ENCODE measurements around the gene SLC15A3. TPM values are rescaled to one million over a fixed set of nuclear protein-coding genes. Genes with fewer than 3 reads are reported as not detected.
A peak's percentile ranks its signal among the peaks of the same experiment; 100 is the strongest.

The SLC15A3 gene
- total RNA-seq, 1 donor from 2014 or later: 66.3 TPM

DNA sequence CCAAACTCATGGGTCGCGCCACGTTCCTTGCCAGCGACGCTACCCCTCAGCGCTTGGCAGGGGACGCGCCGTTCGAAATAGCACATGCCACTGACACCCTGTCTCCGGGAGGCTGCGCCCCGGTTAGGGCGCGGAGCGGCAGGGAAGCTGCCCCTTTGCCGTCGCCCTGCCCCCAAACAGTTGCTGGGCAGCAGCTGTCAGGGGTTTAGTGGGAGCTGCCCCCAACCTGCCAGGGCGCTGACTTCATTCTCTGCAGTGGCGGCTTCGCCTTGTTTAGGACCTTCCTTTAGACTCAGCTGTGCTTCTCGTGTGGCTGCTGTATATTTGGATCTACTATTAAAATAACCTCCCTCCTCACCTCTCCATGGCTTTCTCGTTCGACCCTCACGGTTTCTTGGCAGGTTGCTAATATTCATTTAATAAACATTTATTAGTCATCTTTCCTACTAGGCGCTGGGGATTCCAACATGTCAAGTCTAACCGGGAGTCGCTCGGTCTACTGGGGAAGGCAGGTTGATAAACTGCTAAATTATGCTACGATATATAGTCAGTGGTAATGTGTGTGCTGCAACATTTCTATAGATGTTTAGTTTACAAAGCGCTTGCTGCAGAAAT is 37.2 kb downstream of the SLC15A3 start:
- Histone ChIP-seq H3K27me3 (ENCODE audit: insufficient read depth, low read length) (peaks cover 6% of the 10 kb centered on the region), H3K4me3 (ENCODE audit: insufficient read depth, low read depth, low read length) (peak overlapping the region; percentile 66), H4K20me1 (ENCODE audit: insufficient read depth, low read length) (peaks cover 22% of the 10 kb centered on the region), H3K4me1 (ENCODE audit: insufficient read depth, low read length) (peaks cover 36% of the 10 kb centered on the region), H3K9ac (ENCODE audit: low read length) (peak overlapping the region; percentile 81), H3K9me3 (ENCODE audit: insufficient read depth, low read depth, low read length) (no peaks in the 10 kb centered on the region), H2AFZ (ENCODE audit: low read depth, low read length) (peak overlapping the region; percentile 82), H3K27ac (ENCODE audit: low read depth, low read length) (peak overlapping the region; percentile 84), H3K4me2 (ENCODE audit: low read length) (peak overlapping the region; percentile 86), H3K79me2 (ENCODE audit: insufficient read depth, low read length) (peaks cover 53% of the 10 kb centered on the region), H3K36me3 (ENCODE audit: insufficient read depth, low read length) (no peaks in the 10 kb centered on the region)
- peak; percentile 22 for DNase-seq (ENCODE audit: low read depth)
- Mint-ChIP-seq H3K9me3 (ENCODE audit: unreplicated experiment) (peaks cover 4% of the 10 kb centered on the region), H3K4me1 (ENCODE audit: low read depth, unreplicated experiment) (peaks cover 16% of the 10 kb centered on the region), H3K36me3 (ENCODE audit: low read depth, unreplicated experiment) (peaks cover 5% of the 10 kb centered on the region), H3K27me3 (ENCODE audit: low read depth, unreplicated experiment) (peaks cover 14% of the 10 kb centered on the region), H3K27ac (ENCODE audit: unreplicated experiment) (peak overlapping the region; percentile 88), H3K4me3 (ENCODE audit: unreplicated experiment) (peak overlapping the region; percentile 95)
- no peak for FAIRE-seq
- TF ChIP-seq, protein P1, sequence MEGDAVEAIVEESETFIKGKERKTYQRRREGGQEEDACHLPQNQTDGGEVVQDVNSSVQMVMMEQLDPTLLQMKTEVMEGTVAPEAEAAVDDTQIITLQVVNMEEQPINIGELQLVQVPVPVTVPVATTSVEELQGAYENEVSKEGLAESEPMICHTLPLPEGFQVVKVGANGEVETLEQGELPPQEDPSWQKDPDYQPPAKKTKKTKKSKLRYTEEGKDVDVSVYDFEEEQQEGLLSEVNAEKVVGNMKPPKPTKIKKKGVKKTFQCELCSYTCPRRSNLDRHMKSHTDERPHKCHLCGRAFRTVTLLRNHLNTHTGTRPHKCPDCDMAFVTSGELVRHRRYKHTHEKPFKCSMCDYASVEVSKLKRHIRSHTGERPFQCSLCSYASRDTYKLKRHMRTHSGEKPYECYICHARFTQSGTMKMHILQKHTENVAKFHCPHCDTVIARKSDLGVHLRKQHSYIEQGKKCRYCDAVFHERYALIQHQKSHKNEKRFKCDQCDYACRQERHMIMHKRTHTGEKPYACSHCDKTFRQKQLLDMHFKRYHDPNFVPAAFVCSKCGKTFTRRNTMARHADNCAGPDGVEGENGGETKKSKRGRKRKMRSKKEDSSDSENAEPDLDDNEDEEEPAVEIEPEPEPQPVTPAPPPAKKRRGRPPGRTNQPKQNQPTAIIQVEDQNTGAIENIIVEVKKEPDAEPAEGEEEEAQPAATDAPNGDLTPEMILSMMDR (IDR thresholded peaks at IDR 0.05; ENCODE audit: insufficient read depth, low read depth, low read length): no peak
- TF ChIP-seq EZH2 (IDR thresholded peaks at IDR 0.05; ENCODE audit: insufficient read depth, low read length): no peak

DNA sequence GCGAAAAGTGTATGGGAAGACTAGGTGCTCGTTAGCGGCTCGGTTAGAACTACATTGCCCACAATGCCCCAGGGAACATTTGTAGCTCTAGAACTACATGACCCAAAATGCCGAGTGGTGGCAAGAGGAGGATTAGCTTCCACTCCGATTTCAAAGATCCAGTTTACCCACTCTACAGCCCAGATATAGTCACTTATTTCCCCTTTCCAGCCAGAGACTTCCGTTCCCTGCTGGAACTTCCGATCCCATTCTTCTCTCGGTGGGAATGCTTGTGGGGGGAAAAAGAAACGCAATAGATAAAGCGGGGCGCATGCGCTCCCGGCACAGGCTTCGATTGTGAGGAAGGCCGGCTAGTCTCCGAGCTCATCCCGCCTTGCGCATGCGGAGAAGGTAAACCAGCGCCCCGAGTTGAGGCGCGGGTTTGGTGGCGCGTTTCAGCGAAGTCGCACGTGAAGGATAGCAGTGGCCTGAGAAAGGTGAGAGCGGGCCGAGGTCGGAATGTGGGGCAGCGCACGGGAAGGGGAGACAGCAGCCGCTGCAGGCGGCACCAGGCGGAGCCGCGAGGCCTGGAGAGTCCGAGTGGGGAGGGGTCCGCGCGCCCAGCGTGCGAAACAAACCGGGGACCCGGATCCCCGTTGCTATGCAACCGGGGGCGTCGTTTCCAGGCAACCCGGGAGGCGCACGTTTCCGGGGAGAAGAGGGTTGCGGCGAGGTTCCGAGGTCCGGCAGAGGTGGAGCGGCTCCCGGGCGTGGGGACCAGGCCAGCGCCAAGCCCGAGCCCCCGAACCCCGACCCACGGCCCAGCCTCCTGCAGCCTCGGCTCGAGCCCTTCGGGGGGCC is 38.0 kb downstream of the SLC15A3 start, which contains the start of gene TMEM109:
TSS of gene TMEM109 (plus strand) at position 366 of the 840 bp plus-strand sequence. CDS start 5,536 bp downstream, outside the sequence.
- Histone ChIP-seq H3K9ac (ENCODE audit: low read length) (peak within 1 kb of the TSS; percentile 81), H3K4me1 (ENCODE audit: insufficient read depth, low read length) (peaks cover 29% of the 10 kb centered on the region), H3K27me3 (ENCODE audit: insufficient read depth, low read length) (peaks cover 6% of the 10 kb centered on the region), H3K4me2 (ENCODE audit: low read length) (peak within 1 kb of the TSS; percentile 86), H3K79me2 (ENCODE audit: insufficient read depth, low read length) (peaks cover 45% of the 10 kb centered on the region), H4K20me1 (ENCODE audit: insufficient read depth, low read length) (peaks cover 16% of the 10 kb centered on the region), H3K9me3 (ENCODE audit: insufficient read depth, low read depth, low read length) (no peaks in the 10 kb centered on the region), H3K36me3 (ENCODE audit: insufficient read depth, low read length) (no peaks in the 10 kb centered on the region), H3K27ac (ENCODE audit: low read depth, low read length) (peak within 1 kb of the TSS; percentile 84), H2AFZ (ENCODE audit: low read depth, low read length) (peak within 1 kb of the TSS; percentile 82), H3K4me3 (ENCODE audit: insufficient read depth, low read depth, low read length) (peak within 1 kb of the TSS; percentile 66)
- Mint-ChIP-seq H3K36me3 (ENCODE audit: low read depth, unreplicated experiment) (no peaks in the 10 kb centered on the region), H3K4me3 (ENCODE audit: unreplicated experiment) (peak within 1 kb of the TSS; percentile 100), H3K9me3 (ENCODE audit: unreplicated experiment) (peaks cover 4% of the 10 kb centered on the region), H3K27ac (ENCODE audit: unreplicated experiment) (peak within 1 kb of the TSS; percentile 88), H3K27me3 (ENCODE audit: low read depth, unreplicated experiment) (peaks cover 22% of the 10 kb centered on the region), H3K4me1 (ENCODE audit: low read depth, unreplicated experiment) (peaks cover 9% of the 10 kb centered on the region)
- FAIRE-seq: no peak
- no peak for TF ChIP-seq EZH2 (IDR thresholded peaks at IDR 0.05; ENCODE audit: insufficient read depth, low read length)
- TF ChIP-seq, protein P1 (IDR thresholded peaks at IDR 0.05; ENCODE audit: insufficient read depth, low read depth, low read length): no peak
- peak; percentile 78 for DNase-seq (ENCODE audit: low read depth)

All from astrocyte (in vitro differentiated cells and primary cell).